SJSA1 (cell line): ENCODE measurements around the gene CABP4. TPM values are rescaled to one million over a fixed set of nuclear protein-coding genes. Genes with fewer than 3 reads are reported as not detected.

ENCODE experiments used
- DNase-seq, 2 experiments: peaks; one replicate each; pipeline ENCODE4 v3.0.0-alpha.2; 2015 to 2020; ENCODE audit warnings: low spot score in 2 of 2, low read depth in 1 of 2
- H3K27ac ChIP-seq: fragments of 250-450 bp; sonication (Bioruptor Pico); 2 replicates; pipeline ENCODE4 v1.5.1; 2020; ENCODE audit warnings: mild to moderate bottlenecking, moderate library complexity
- H3K27me3 ChIP-seq: fragments of 250-450 bp; sonication (Bioruptor Pico); replicated peaks from 2 replicates; pipeline ENCODE4 v1.5.1; 2020; ENCODE audit warnings: mild to moderate bottlenecking, moderate library complexity
- H3K36me3 ChIP-seq: fragments of 250-450 bp; sonication (Bioruptor Pico); 2 replicates; pipeline ENCODE4 v1.5.1; 2020; ENCODE audit warnings: mild to moderate bottlenecking
- H3K4me1 ChIP-seq: fragments of 250-450 bp; sonication (Bioruptor Pico); replicated peaks from 2 replicates; pipeline ENCODE4 v1.6.1; 2021; ENCODE audit warnings: mild to moderate bottlenecking
- H3K4me3 ChIP-seq: fragments of 250-450 bp; sonication (Bioruptor Pico); 2 replicates; pipeline ENCODE4 v1.5.1; 2020; ENCODE audit warnings: mild to moderate bottlenecking
- H3K9me3 ChIP-seq: fragments of 250-450 bp; sonication (Bioruptor Pico); replicated peaks from 2 replicates; pipeline ENCODE4 v1.5.1; 2020; ENCODE audit warnings: mild to moderate bottlenecking
- total RNA-seq: library from RNA; depleted of rRNA; stranded (reverse); fragments of >200 nt; shearing (Covaris generic); gene quantifications from 2 replicates; pipeline ENCODE4 v1.2.3, GENCODE V29; 2014

The CABP4 gene
- total RNA-seq, 1 experiment from 2014 or later: not detected

- Histone ChIP-seq H3K4me3 (no peak overlapping the region), H3K4me1 (peaks cover 27% of the 10 kb centered on the region), H3K9me3 (no peaks in the 10 kb centered on the region), H3K27ac (no peak overlapping the region), H3K27me3 (no peaks in the 10 kb centered on the region), H3K36me3 (peaks cover 20% of the 10 kb centered on the region)
- peak in 1 of 2 experiments; percentile 52 for DNase-seq
These were observed 47.3 kb downstream of the CABP4 start for GRCh38 chr11:67502328-67502979.

- Histone ChIP-seq H3K36me3 (peaks cover 26% of the 10 kb centered on the region), H3K4me3 (no peak overlapping the region; the same call in 1 of the 2 replicates), H3K27ac (no peak overlapping the region), H3K27me3 (no peaks in the 10 kb centered on the region), H3K9me3 (no peaks in the 10 kb centered on the region), H3K4me1 (peaks cover 31% of the 10 kb centered on the region)
- DNase-seq: peak in 1 of 2 experiments; percentile 54
These were observed 48.2 kb downstream of the CABP4 start for GRCh38 chr11:67503119-67504004.

- no peaks in the 10 kb centered on the region for H3K9me3 ChIP-seq
- H3K27me3 ChIP-seq: no peaks in the 10 kb centered on the region
- H3K4me3 ChIP-seq: peak overlapping the region; percentile 45
- no peak overlapping the region for H3K27ac ChIP-seq
- H3K36me3 ChIP-seq: peaks cover 27% of the 10 kb centered on the region
- peak; percentile 33 to 56 for DNase-seq
- peaks cover 38% of the 10 kb centered on the region for H3K4me1 ChIP-seq
These were observed 49.1 kb downstream of the CABP4 start for GRCh38 chr11:67504005-67504949.

GRCh38 chr11:67504950-67505581, 49.9 kb downstream of the CABP4 start, which contains the start of gene PITPNM1:
PITPNM1 (minus strand) TSS chr11:67505363; CDS start chr11:67504180, 1,183 bp downstream.
- Histone ChIP-seq H3K4me3 (peak within 1 kb of the TSS; percentile 45), H3K9me3 (no peaks in the 10 kb centered on the region), H3K27ac (peak within 1 kb of the TSS; percentile 1; the same call in 1 of the 2 replicates), H3K36me3 (peaks cover 27% of the 10 kb centered on the region), H3K27me3 (no peaks in the 10 kb centered on the region), H3K4me1 (peaks cover 38% of the 10 kb centered on the region)
- peak in 1 of 2 experiments; percentile 66 for DNase-seq

GRCh38 chr11:67505605-67506396, 50.6 kb downstream of the CABP4 start:
- peaks cover 27% of the 10 kb centered on the region for H3K36me3 ChIP-seq

GRCh38 chr11:67506426-67507051, 51.4 kb downstream of the CABP4 start:
- DNase-seq: no peak
- peaks cover 27% of the 10 kb centered on the region for H3K36me3 ChIP-seq
- no peaks in the 10 kb centered on the region for H3K9me3 ChIP-seq
- H3K27me3 ChIP-seq: 0 out of 2 replicates have a peak, but pooled peaks cover 2% of the 10 kb centered on the region
- peak overlapping the region; percentile 0; the same call in 1 of the 2 replicates for H3K4me3 ChIP-seq
- no peak overlapping the region for H3K27ac ChIP-seq
- H3K4me1 ChIP-seq: peaks cover 38% of the 10 kb centered on the region

More at GRCh38 chr11:67505605-67506396, 50.6 kb downstream of the CABP4 start:
- no peaks in the 10 kb centered on the region for H3K9me3 ChIP-seq
- H3K4me3 ChIP-seq: peak overlapping the region; percentile 0; the same call in 1 of the 2 replicates
- DNase-seq: peak; percentile 89 to 96
- 0 out of 2 replicates have a peak, but pooled peaks cover 2% of the 10 kb centered on the region for H3K27me3 ChIP-seq
- H3K27ac ChIP-seq: peak overlapping the region; percentile 1; the same call in 1 of the 2 replicates
- H3K4me1 ChIP-seq: peaks cover 38% of the 10 kb centered on the region

GRCh38 chr11:67507242-67507863, 52.2 kb downstream of the CABP4 start:
- H3K27ac ChIP-seq: peak overlapping the region; percentile 37
- DNase-seq: no peak

GRCh38 chr11:67507864-67508485, 52.8 kb downstream of the CABP4 start, which contains the start of gene CDK2AP2:
CDK2AP2 (minus strand) TSS chr11:67508162; CDS start chr11:67508082, 80 bp downstream.
- Histone ChIP-seq H3K4me3 (peak within 1 kb of the TSS; percentile 78), H3K9me3 (no peaks in the 10 kb centered on the region), H3K36me3 (peaks cover 27% of the 10 kb centered on the region), H3K27ac (peak within 1 kb of the TSS; percentile 89), H3K4me1 (peaks cover 38% of the 10 kb centered on the region), H3K27me3 (peaks cover 6% of the 10 kb centered on the region)
- DNase-seq: peak; percentile 100

More at GRCh38 chr11:67507242-67507863, 52.2 kb downstream of the CABP4 start:
- Histone ChIP-seq H3K4me1 (peaks cover 38% of the 10 kb centered on the region), H3K36me3 (peaks cover 27% of the 10 kb centered on the region), H3K27me3 (0 out of 2 replicates have a peak, but pooled peaks cover 2% of the 10 kb centered on the region), H3K9me3 (no peaks in the 10 kb centered on the region), H3K4me3 (peak overlapping the region; percentile 78)

GRCh38 chr11:67508486-67509121, 53.5 kb downstream of the CABP4 start:
- peak; percentile 100 for DNase-seq
- H3K27ac ChIP-seq: peak overlapping the region; percentile 89
- H3K27me3 ChIP-seq: peaks cover 12% of the 10 kb centered on the region
- H3K4me3 ChIP-seq: peak overlapping the region; percentile 78
- peaks cover 27% of the 10 kb centered on the region for H3K36me3 ChIP-seq
- peaks cover 38% of the 10 kb centered on the region for H3K4me1 ChIP-seq
- H3K9me3 ChIP-seq: no peaks in the 10 kb centered on the region

GRCh38 chr11:67510023-67510345, 54.8 kb downstream of the CABP4 start:
- Histone ChIP-seq H3K4me1 (peaks cover 33% of the 10 kb centered on the region), H3K36me3 (peaks cover 27% of the 10 kb centered on the region)
- no peak for DNase-seq

More at GRCh38 chr11:67510023-67510345, 54.8 kb downstream of the CABP4 start:
- Histone ChIP-seq H3K27ac (no peak overlapping the region), H3K4me3 (no peak overlapping the region), H3K27me3 (peaks cover 25% of the 10 kb centered on the region), H3K9me3 (no peaks in the 10 kb centered on the region)
